Ovary (tissue), 3 donors: Measurements from ENCODE around the gene MSI2.

Experiments used
- CTCF ChIP-seq, 3 donors: fragments of 450-650 bp in 2 of 3; fragments of 200-600 bp in 1 of 3; IDR thresholded peaks; one replicate each; pipeline versions ENCODE4 v1.5.1 to v1.8.0; 2016 to 2022; ENCODE audit warnings: antibody characterized with exemption in 3 of 3, mild to moderate bottlenecking in 1 of 3
- EP300 ChIP-seq: sonication (generic); formaldehyde crosslinking; IDR thresholded peaks from one replicate; pipeline ENCODE4 v1.6.1; 2017; ENCODE audit warnings: antibody characterized with exemption
- POLR2A ChIP-seq: fragments of 450-650 bp; IDR thresholded peaks from one replicate; pipeline ENCODE4 v1.6.1; 2017; ENCODE audit warnings: antibody characterized with exemption, mild to moderate bottlenecking, moderate library complexity
- donor health status: DM: no; HTN: no; CAD: no.

GRCh38 chr17:57615836-57616757 is 359.8 kb downstream of the MSI2 start:
- TF ChIP-seq POLR2A, result no peak
- TF ChIP-seq CTCF (IDR thresholded peaks at IDR 0.05), result no peak
- TF ChIP-seq EP300, result no peak
